ENCODE data around the gene ASXL1. TPM values are rescaled to one million over a fixed set of nuclear protein-coding genes. Genes with fewer than 3 reads are reported as not detected.

ASXL1 gene
- polyA plus RNA-seq, 2 of the 4 experiments (the other 2 are of a cell fraction) = 35.7 to 36.0 TPM

- Histone ChIP-seq H3K4me2 (no peak overlapping the region; the same call in 2 of the 3 replicates), H3K4me3 (no peak overlapping the region), H3K27ac (peak overlapping the region in 1 of 2 experiments; percentile 97; a peak in 2 of 6 replicates), H3K4me1 (peaks cover 57% of the 10 kb centered on the region), H3K9me3 (no peaks in the 10 kb centered on the region)
- POLR2A ChIA-PET = no interaction called here
- CTCF ChIA-PET = interaction anchor here (1.3 to 1.9 kb wide), 2 partner anchors 12 to 13 kb away, joined by 3 to 6 read pairs; no protein-coding TSS in a partner anchor
- TF ChIP-seq KDM5A (IDR thresholded peaks at IDR 0.05) (no peak), RFX5 (IDR thresholded peaks at IDR 0.05) (no peak), HOXB5 (CRISPR knock-in tag; IDR thresholded peaks at IDR 0.05) (no peak), ZNF302 (CRISPR knock-in tag; IDR thresholded peaks at IDR 0.05) (no peak), EHMT2 (IDR thresholded peaks at IDR 0.05; ENCODE audit: low read depth) (no peak), USF2 (IDR thresholded peaks at IDR 0.05) (no peak), RARB (CRISPR knock-in tag; IDR thresholded peaks at IDR 0.05) (no peak), FOSL2 (IDR thresholded peaks at IDR 0.05) (no peak), FOSL2 (CRISPR knock-in tag; IDR thresholded peaks at IDR 0.05) (no peak)
- no peak for ATAC-seq
- no peak for FAIRE-seq
- no peak for DNase-seq (ENCODE audit: low read depth in 1 of 2, low spot score in 1 of 2)
- 87% methylated on average over 5 of the region's 6 CpGs for WGBS (ENCODE audit: missing lambda C conversion rate)
These were observed 114.6 kb downstream of the ASXL1 start for GRCh38 chr20:32472581-32473207.

- ChIA-PET CTCF (interaction anchor here (1.0 to 1.9 kb wide), 4 partner anchors 12 to 17 kb away, joined by 3 to 6 read pairs (median 3); no protein-coding TSS in a partner anchor), POLR2A (no interaction called here)
- FAIRE-seq (no peak), ATAC-seq (no peak), DNase-seq (ENCODE audit: low read depth in 1 of 2, low spot score in 1 of 2) (no peak)
- H3K4me2 ChIP-seq = peak overlapping the region; percentile 95
- H3K9me3 ChIP-seq = no peaks in the 10 kb centered on the region
- TF ChIP-seq FOXS1 (CRISPR knock-in tag; IDR thresholded peaks at IDR 0.05) (no peak), MAFK (IDR thresholded peaks at IDR 0.05; ENCODE audit: partially characterized antibody) (no peak), SREBF2 (IDR thresholded peaks at IDR 0.05) (no peak), CTCF (IDR thresholded peaks at IDR 0.05) (no peak), USF2 (IDR thresholded peaks at IDR 0.05) (no peak), E2F6 (IDR thresholded peaks at IDR 0.05; ENCODE audit: borderline replicate concordance, low read depth) (no peak), NR3C1 (IDR thresholded peaks at IDR 0.05) (no peak), REST (IDR thresholded peaks at IDR 0.05) (no peak), JUN (IDR thresholded peaks at IDR 0.05) (no peak), HOXB13 (CRISPR knock-in tag; IDR thresholded peaks at IDR 0.05; ENCODE audit: low read depth) (no peak), RCOR1 (IDR thresholded peaks at IDR 0.05; ENCODE audit: low read depth, low read length) (no peak), TP53 (CRISPR knock-in tag; IDR thresholded peaks at IDR 0.05) (no peak), CHD2 (IDR thresholded peaks at IDR 0.05; ENCODE audit: low read length, partially characterized antibody) (no peak), CBX2 (IDR thresholded peaks at IDR 0.05; ENCODE audit: borderline replicate concordance, low read depth) (no peak), NFE2L2 (conservative IDR thresholded peaks at IDR 0.05; ENCODE audit: low read length) (no peak), RARB (CRISPR knock-in tag; IDR thresholded peaks at IDR 0.05) (no peak), HOXA7 (CRISPR knock-in tag; IDR thresholded peaks at IDR 0.05) (no peak), RAD21 (conservative IDR thresholded peaks at IDR 0.05 in 1 of 2, IDR thresholded peaks at IDR 0.05 in 1 of 2) (no peak), CEBPB (IDR thresholded peaks at IDR 0.05) (no peak)
- 88% methylated on average over 28 of the region's 29 CpGs for WGBS (ENCODE audit: missing lambda C conversion rate)
- peaks cover 50% of the 10 kb centered on the region for H3K4me1 ChIP-seq
- H3K4me3 ChIP-seq = no peak overlapping the region
- H3K27ac ChIP-seq = peak overlapping the region; percentile 97 to 98; a peak in 4 of 6 replicates
These were observed 115.3 kb downstream of the ASXL1 start for GRCh38 chr20:32473231-32474008.
